ENCODE results near the gene PTPRG. TPM values are rescaled to one million over a fixed set of nuclear protein-coding genes. Genes with fewer than 3 reads are reported as not detected.
A peak's percentile ranks its signal among the peaks of the same experiment; 100 is the strongest.

The PTPRG gene
- total and polyA plus RNA-seq, 4 donors = 3.6 to 35.6 (median 8.1) TPM

- peak overlapping the region in 1 of 2 donors; percentile 47 for H3K9ac ChIP-seq (ENCODE audit: low read depth in 1 of 2, low read length in 2 of 2)
- H3K4me1 ChIP-seq (ENCODE audit: control insufficient read depth in 4 of 4, insufficient read depth in 4 of 4, low read length in 3 of 4) = peaks cover 0 to 10% (median 9%) of the 10 kb centered on the region in 4 donors
- no peaks in the 10 kb centered on the region for H3K36me3 ChIP-seq (ENCODE audit: control insufficient read depth in 4 of 4, insufficient read depth in 3 of 4, low read depth in 1 of 4, low read length in 3 of 4)
- peak overlapping the region; percentile 25 to 36 for H3K27ac ChIP-seq (ENCODE audit: low read depth in 1 of 2, low read length in 2 of 2)
- peak in 1 of 2 donors; percentile 7 for TF ChIP-seq HNF4A (conservative IDR thresholded peaks at IDR 0.05)
- TF ChIP-seq FOXA1 (IDR thresholded peaks at IDR 0.05) = no peak
- peak; percentile 27 for TF ChIP-seq SP1 (IDR thresholded peaks at IDR 0.05)
- no peak for TF ChIP-seq NR2F2 (IDR thresholded peaks at IDR 0.05)
- peak; percentile 100 for TF ChIP-seq REST (IDR thresholded peaks at IDR 0.05)
- peak; percentile 23 for TF ChIP-seq YY1 (IDR thresholded peaks at IDR 0.05)
- peak; percentile 61 for DNase-seq (ENCODE audit: low spot score)
- peaks cover 0 to 7% (median 0%) of the 10 kb centered on the region in 4 donors for H3K9me3 ChIP-seq (ENCODE audit: control insufficient read depth in 4 of 4, low read length in 3 of 4)
- H3K27me3 ChIP-seq (ENCODE audit: control insufficient read depth in 4 of 4, insufficient read depth in 4 of 4, low read length in 3 of 4) = peaks cover 0 to 6% (median under 1%) of the 10 kb centered on the region in 4 donors
- 5% methylated on average over 60 of the region's 60 CpGs for WGBS
- H3K4me3 ChIP-seq (ENCODE audit: low read depth in 1 of 3, low read length in 3 of 3) = peak overlapping the region; percentile 59 to 90 (median 64)
Observed at GRCh38 chr3:62318752-62319569, 757.6 kb downstream of the PTPRG start.

GRCh38 chr3:62319570-62320243, 758.3 kb downstream of the PTPRG start:
- peaks cover 0 to 10% (median 9%) of the 10 kb centered on the region in 4 donors for H3K4me1 ChIP-seq (ENCODE audit: control insufficient read depth in 4 of 4, insufficient read depth in 4 of 4, low read length in 3 of 4)
- 74% methylated on average over 7 of the region's 7 CpGs for WGBS
- H3K4me3 ChIP-seq (ENCODE audit: low read depth in 1 of 3, low read length in 3 of 3) = peak overlapping the region in 2 of 3 donors; percentile 64 to 90
- DNase-seq (ENCODE audit: low spot score) = no peak
- H3K9ac ChIP-seq (ENCODE audit: low read depth in 1 of 2, low read length in 2 of 2) = no peak overlapping the region
- H3K27me3 ChIP-seq (ENCODE audit: control insufficient read depth in 4 of 4, insufficient read depth in 4 of 4, low read length in 3 of 4) = peaks cover 0 to 6% (median under 1%) of the 10 kb centered on the region in 4 donors
- H3K36me3 ChIP-seq (ENCODE audit: control insufficient read depth in 4 of 4, insufficient read depth in 3 of 4, low read depth in 1 of 4, low read length in 3 of 4) = no peaks in the 10 kb centered on the region
- peaks cover 0 to 7% (median 0%) of the 10 kb centered on the region in 4 donors for H3K9me3 ChIP-seq (ENCODE audit: control insufficient read depth in 4 of 4, low read length in 3 of 4)
- H3K27ac ChIP-seq (ENCODE audit: low read depth in 1 of 2, low read length in 2 of 2) = no peak overlapping the region
- TF ChIP-seq REST (IDR thresholded peaks at IDR 0.05) = peak; percentile 51
- TF ChIP-seq FOXA2 (IDR thresholded peaks at IDR 0.05) = no peak

Data from liver (tissue), 9 donors.